Right lobe of liver (tissue), 6 donors: ENCODE data around the gene USH1G. TPM values are rescaled to one million over a fixed set of nuclear protein-coding genes. Genes with fewer than 3 reads are reported as not detected.

Source experiments
- ATAC-seq, 4 donors: fragments of 200-7000 bp; cut with Tn5 transposase; one replicate each; pipeline ENCODE4 v1.9.1; 2020; ENCODE audit warnings: mild to moderate bottlenecking in 4 of 4, moderate library complexity in 4 of 4
- DNase-seq, 3 donors: peaks; one replicate each; pipeline ENCODE4 v3.0.0-alpha.2; 2020
- H3K27ac ChIP-seq, 3 donors: fragments of 200-600 bp; one replicate each; pipeline ENCODE4 v1.8.0; 2022
- H3K27me3 ChIP-seq, 2 donors: fragments of 200-600 bp; one replicate each; pipeline ENCODE4 v1.8.0; 2022
- H3K36me3 ChIP-seq, 4 donors: fragments of 200-600 bp; sonication (generic) in 1 of 4; one replicate each; pipeline versions ENCODE4 v1.5.1 to v1.8.0; 2017 to 2022; ENCODE audit warnings: control low read depth in 1 of 4
- H3K4me1 ChIP-seq, 4 donors: fragments of 200-600 bp; sonication (generic) in 1 of 4; one replicate each; pipeline versions ENCODE4 v1.5.1 to v1.8.0; 2017 to 2022; ENCODE audit warnings: control low read depth in 1 of 4
- H3K4me3 ChIP-seq, 3 donors: fragments of 200-600 bp; one replicate each; pipeline ENCODE4 v1.8.0; 2022
- H3K9me3 ChIP-seq, 4 donors: fragments of 200-600 bp; sonication (generic) in 1 of 4; one replicate each; pipeline versions ENCODE4 v1.5.1 to v1.8.0; 2017 to 2022; ENCODE audit warnings: control low read depth in 1 of 4
- POLR2A ChIP-seq: fragments of 450-650 bp; IDR thresholded peaks from one replicate; pipeline ENCODE4 v1.6.1; 2017; ENCODE audit warnings: antibody characterized with exemption, mild to moderate bottlenecking
- WGBS: methylation state at CpG from one replicate; pipeline ENCODE4 v1.1.6; 2018; ENCODE audit warnings: low coverage, low lambda C conversion rate; ENCODE audit not compliant: insufficient coverage; ENCODE audit errors: missing lambda C conversion rate; 5-methylcytosine and 5-hydroxymethylcytosine counted together
- intact Hi-C, 2 donors: fragments of 100-400 bp; cut with DNase I; formaldehyde crosslinking; loops; one replicate each; pipeline versions ENCODE4 v1.11.2 to v1.14.1; 2022
- total RNA-seq, 6 experiments: library from RNA; depleted of rRNA in 2 of 6; stranded (reverse); fragments of >200 nt in 2 of 6; fragmentation: NEBNext Ultra II Directional in 3 of 6; extraction: Animal tissue kit (Norgen Biotek cat#: 25700) in 3 of 6; gene quantifications; one replicate each; pipeline versions ENCODE4 v1.1.0 to v1.2.4, GENCODE V29; 2016 to 2023
- TF ChIP-seq, protein P1 (sequence below), 4 donors: fragments of 200-600 bp in 3 of 4; fragments of 450-650 bp in 1 of 4; IDR thresholded peaks; one replicate each; pipeline versions ENCODE4 v1.5.1 to v1.8.0; 2016 to 2022; ENCODE audit warnings: antibody characterized with exemption in 4 of 4, mild to moderate bottlenecking in 2 of 4
- donor health status: DM: no; HTN: yes; CAD: no.
- donor health status: DM: no; HTN: no; CAD: no.
- donor health status: DM: no; HTN: no; CAD: no.
- donor health status: DM: no; HTN: yes; CAD: no.
- donor health status: DM: no; HTN: yes; CAD: no.

Gene USH1G
- total RNA-seq, 6 experiments from 2014 or later = not detected

- no CpG with 5 or more reads among the region's 14 CpGs for WGBS
- no peaks in the 10 kb centered on the region for H3K27me3 ChIP-seq
Observed at GRCh38 chr17:74946641-74947040, 23.6 kb upstream of the USH1G start.

GRCh38 chr17:74945543-74945942 is 22.5 kb upstream of the USH1G start:
- Histone ChIP-seq H3K36me3 (no peaks in the 10 kb centered on the region), H3K27ac (no peak overlapping the region), H3K27me3 (no peaks in the 10 kb centered on the region), H3K4me3 (no peak overlapping the region), H3K9me3 (no peaks in the 10 kb centered on the region), H3K4me1 (no peaks in the 10 kb centered on the region)
- DNase-seq (no peak), ATAC-seq (no peak)
- 30% methylated on average over 6 of the region's 6 CpGs for WGBS
- intact Hi-C loops = no loop called here
- no peak for TF ChIP-seq POLR2A
- TF ChIP-seq, protein P1, sequence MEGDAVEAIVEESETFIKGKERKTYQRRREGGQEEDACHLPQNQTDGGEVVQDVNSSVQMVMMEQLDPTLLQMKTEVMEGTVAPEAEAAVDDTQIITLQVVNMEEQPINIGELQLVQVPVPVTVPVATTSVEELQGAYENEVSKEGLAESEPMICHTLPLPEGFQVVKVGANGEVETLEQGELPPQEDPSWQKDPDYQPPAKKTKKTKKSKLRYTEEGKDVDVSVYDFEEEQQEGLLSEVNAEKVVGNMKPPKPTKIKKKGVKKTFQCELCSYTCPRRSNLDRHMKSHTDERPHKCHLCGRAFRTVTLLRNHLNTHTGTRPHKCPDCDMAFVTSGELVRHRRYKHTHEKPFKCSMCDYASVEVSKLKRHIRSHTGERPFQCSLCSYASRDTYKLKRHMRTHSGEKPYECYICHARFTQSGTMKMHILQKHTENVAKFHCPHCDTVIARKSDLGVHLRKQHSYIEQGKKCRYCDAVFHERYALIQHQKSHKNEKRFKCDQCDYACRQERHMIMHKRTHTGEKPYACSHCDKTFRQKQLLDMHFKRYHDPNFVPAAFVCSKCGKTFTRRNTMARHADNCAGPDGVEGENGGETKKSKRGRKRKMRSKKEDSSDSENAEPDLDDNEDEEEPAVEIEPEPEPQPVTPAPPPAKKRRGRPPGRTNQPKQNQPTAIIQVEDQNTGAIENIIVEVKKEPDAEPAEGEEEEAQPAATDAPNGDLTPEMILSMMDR (IDR thresholded peaks at IDR 0.05) = no peak

More at GRCh38 chr17:74946641-74947040, 23.6 kb upstream of the USH1G start:
- DNase-seq (no peak), ATAC-seq (no peak)
- Histone ChIP-seq H3K4me1 (no peaks in the 10 kb centered on the region), H3K27ac (no peak overlapping the region), H3K36me3 (no peaks in the 10 kb centered on the region), H3K4me3 (no peak overlapping the region), H3K9me3 (no peaks in the 10 kb centered on the region)
- intact Hi-C loops = no loop called here
- no peak for TF ChIP-seq POLR2A

DNA sequence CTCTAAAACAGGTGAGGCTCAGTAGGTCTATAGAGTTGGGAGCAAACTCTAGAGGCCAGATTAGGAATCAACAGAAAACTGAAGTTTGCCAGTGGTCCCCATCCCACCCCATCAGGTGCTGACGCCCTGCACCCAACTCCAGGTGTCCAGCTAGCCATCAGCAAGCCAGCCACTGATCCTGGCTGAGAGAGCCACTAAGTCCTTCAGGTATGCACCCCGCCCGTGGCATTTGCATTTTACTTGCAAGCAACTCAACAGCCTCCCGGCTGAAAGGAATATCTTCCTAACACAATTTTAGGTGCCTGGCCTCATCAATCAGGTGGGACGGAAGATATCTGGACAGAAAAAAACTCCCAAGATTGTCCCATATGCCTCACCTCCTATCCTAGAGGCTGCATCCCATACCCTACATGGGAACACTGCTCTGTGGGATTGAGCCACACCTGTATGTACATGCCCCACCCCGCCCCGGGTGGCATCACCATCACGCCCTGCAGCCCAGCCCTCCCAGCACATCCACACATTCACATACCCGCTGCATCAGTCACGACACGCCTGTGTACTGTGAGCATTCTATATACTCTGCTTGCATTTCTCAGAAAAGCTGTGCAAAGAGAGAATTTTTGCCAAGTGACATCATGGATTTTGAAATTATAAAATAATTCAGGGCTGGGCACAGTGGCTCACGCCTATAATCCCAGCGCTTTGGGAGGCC is 20.9 kb upstream of the USH1G start:
- WGBS = 57% methylated on average over 8 of the region's 13 CpGs
- no peak for ATAC-seq
- TF ChIP-seq, protein P1 (IDR thresholded peaks at IDR 0.05) = no peak
- no peak for TF ChIP-seq POLR2A
- intact Hi-C loops = no loop called here
- Histone ChIP-seq H3K36me3 (no peaks in the 10 kb centered on the region), H3K4me1 (no peaks in the 10 kb centered on the region), H3K9me3 (no peaks in the 10 kb centered on the region), H3K27ac (no peak overlapping the region), H3K4me3 (no peak overlapping the region), H3K27me3 (no peaks in the 10 kb centered on the region)
- no peak for DNase-seq

DNA sequence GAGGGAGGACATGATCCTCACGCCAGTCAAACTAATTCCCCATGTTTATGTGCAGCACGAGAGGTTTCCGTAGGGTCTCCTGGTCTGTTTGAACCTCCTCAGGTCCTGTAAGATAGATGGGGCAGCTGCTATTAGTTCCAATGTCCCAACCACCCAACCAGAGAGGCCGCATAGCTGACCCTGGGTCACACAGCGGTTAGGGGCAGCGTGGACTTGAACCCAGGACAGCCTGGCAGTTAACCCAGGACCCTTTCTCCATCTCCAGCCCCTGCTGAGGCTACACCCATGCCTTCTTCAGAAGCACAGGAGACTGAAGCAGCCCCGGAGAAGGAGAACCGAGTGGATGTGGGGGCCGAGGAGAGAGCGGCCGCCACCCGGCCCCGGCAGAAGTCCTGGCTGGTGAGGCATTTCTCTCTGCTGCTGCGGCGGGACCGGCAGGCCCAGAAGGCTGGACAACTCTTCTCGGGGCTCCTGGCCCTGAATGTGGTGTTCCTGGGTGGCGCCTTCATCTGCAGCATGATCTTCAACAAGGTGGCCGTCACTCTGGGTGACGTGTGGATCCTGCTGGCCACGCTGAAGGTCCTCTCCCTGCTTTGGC is 18.2 kb upstream of the USH1G start:
- Histone ChIP-seq H3K27me3 (no peaks in the 10 kb centered on the region), H3K36me3 (no peaks in the 10 kb centered on the region), H3K27ac (no peak overlapping the region), H3K4me1 (no peaks in the 10 kb centered on the region), H3K9me3 (no peaks in the 10 kb centered on the region), H3K4me3 (no peak overlapping the region)
- TF ChIP-seq, protein P1 (IDR thresholded peaks at IDR 0.05) = no peak
- no peak for TF ChIP-seq POLR2A
- DNase-seq (no peak), ATAC-seq (no peak)
- 60% methylated on average over 1 of the region's 21 CpGs for WGBS
- intact Hi-C loops = no loop called here

DNA sequence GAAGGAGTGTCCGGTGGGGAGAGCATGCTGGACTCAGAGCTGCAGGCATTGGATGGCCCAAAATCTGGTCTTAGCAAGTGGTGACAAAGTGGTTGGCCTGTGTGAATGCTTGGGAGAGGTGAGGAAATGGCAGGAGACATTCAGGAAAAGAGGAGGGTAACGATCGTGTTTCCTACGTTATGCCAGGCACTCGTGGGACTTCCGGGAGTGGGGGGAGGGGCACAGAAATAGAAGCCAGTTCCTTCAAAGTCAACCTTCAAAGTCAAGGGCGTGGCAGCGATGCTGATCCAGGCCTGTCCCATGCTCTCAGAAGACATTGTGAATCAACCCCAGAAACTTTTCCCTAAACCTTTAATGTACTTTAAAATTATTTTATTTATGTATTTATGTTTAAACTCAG is 16.5 kb upstream of the USH1G start:
- Histone ChIP-seq H3K27me3 (no peaks in the 10 kb centered on the region), H3K4me3 (no peak overlapping the region), H3K4me1 (peaks cover 0 to 7% (median 0%) of the 10 kb centered on the region in 4 donors), H3K36me3 (no peaks in the 10 kb centered on the region), H3K9me3 (no peaks in the 10 kb centered on the region), H3K27ac (no peak overlapping the region)
- no peak for TF ChIP-seq POLR2A
- TF ChIP-seq, protein P1 (IDR thresholded peaks at IDR 0.05) = no peak
- ATAC-seq (no peak), DNase-seq (no peak)
- 47% methylated on average over 8 of the region's 8 CpGs for WGBS
- intact Hi-C loops = no loop called here
